ENCODE data around the gene ZNF211. TPM values are rescaled to one million over a fixed set of nuclear protein-coding genes. Genes with fewer than 3 reads are reported as not detected.

ZNF211 gene
- 3.4 and 3.9 TPM in 2 replicates for total RNA-seq

DNA sequence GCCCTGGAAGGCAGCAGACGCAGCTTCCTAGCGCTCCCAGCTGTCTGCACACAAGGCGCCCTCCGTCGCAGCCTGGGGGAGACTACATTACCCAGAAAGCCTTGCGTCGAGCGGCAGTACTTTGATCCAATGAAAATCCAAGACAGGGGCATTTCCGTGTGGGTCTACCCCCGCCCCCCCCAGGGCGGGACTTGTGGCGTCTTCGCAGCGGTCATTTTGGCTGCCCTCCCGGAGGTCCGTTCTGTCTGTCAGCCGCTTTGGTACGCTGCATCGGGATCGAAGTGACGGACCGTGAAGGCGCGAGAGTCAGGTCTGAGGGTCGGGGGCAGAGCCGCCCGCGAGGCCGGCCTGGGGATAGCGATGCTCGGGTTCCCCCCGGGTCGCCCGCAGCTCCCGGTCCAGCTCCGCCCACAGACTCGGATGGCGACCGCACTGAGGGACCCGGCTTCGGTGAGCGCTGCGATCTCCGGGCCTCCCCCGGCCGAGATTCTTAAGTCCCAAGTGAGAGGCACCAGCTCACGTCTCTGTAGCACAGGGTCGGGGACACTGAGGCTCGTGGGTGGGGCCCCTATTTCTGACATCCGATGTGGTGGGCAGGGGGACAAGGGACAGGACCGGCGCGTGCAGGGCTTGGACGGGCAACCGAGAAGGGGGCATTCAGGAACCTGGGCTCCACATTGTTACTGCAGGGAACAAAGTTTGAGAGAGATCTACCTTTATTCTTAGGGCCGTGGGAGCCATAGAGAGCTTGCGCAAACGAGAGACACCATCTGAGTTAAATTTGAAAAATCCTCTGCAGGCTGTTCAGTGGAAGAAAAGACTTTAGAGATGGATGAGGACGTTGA, at the start of gene ZNF211:
Gene ZNF211, plus strand, starts transcription at position 182 of the 845 bp plus-strand sequence. Its CDS starts 179 bp downstream, at position 361.

GRCh38 chr19:57583521-57584416, 49.2 kb upstream of the ZNF211 start, which contains the start of gene ZIK1:
ZIK1 (plus strand) TSS chr19:57584145; CDS start chr19:57584357, 212 bp downstream.

GRCh38 chr19:57599761-57600383, 33.1 kb upstream of the ZNF211 start, which contains the start of gene ZNF530:
ZNF530 (plus strand) TSS chr19:57599885; CDS start chr19:57604346, 4,461 bp downstream.

DNA sequence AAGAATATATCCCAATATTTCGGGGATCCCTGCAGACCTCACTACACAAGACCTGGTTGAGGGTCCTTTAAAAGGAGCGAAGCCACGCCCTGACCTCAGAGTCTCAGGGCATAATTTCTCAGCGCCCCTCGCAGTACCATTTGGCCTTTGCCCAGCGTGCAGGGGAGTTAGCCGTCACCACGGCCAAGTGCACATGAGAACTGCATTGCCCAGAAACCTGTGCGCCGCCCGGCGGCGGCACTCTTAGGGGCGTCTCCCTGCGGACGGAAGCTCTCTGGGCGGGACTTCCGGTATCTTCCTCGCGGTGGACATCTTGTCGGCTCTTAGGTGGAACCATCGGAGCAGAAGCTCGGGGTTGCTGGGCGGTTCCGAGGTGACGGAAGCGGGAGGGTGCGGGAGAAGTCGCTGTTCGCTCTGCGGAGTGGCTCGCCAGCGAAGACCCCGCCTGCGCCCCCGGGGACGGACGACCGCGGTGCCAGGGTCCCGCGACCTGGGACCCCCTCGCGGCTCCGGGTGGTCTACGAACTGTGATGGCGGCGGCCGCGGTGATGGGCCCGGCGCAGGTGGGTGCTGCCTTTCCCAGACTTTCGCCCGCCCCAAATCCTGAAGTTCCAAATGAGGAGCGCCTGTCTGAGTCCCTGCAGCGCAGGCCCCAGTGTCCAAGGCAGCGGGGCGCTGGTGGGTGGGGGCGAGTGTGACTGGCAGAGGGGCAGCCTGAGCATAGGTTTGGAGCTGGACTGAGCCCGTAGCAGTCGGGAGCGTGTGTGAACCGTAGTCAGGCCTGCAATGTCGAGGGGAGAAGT, 18.8 kb upstream of the ZNF211 start, which contains the start of gene ZNF134:
Gene ZNF134, plus strand, starts transcription at position 302 of the 803 bp plus-strand sequence. CDS start 5,227 bp downstream, outside the sequence.

GRCh38 chr19:57668635-57669034, 35.7 kb downstream of the ZNF211 start, which contains the start of gene ZSCAN4:
ZSCAN4 (plus strand) TSS chr19:57668935; CDS start chr19:57676146, 7,211 bp downstream.

Other genes with a start within 250 kb of the ZNF211 start
- 7.1 and 9.1 TPM in 2 replicates for gene ZNF548, start 243.3 kb upstream of the ZNF211 start, total RNA-seq
- gene ZNF17, start 222.0 kb upstream of the ZNF211 start, total RNA-seq: 3.4 and 4.7 TPM in 2 replicates
- 9.4 and 12.6 TPM in 2 replicates for gene ZNF749, start 197.8 kb upstream of the ZNF211 start, total RNA-seq
- 0.15 TPM in 1 of 2 replicates, not detected in the other for gene VN1R1, start 176.0 kb upstream of the ZNF211 start, total RNA-seq
- 8.2 TPM in 2 replicates for gene ZNF772, start 155.6 kb upstream of the ZNF211 start, total RNA-seq
- gene ZNF419, start 145.4 kb upstream of the ZNF211 start, total RNA-seq: 7.7 and 15.5 TPM in 2 replicates
- gene ZNF773, start 133.2 kb upstream of the ZNF211 start, total RNA-seq: 11.6 and 12.4 TPM in 2 replicates
- 2.5 and 3.9 TPM in 2 replicates for gene ZNF549, start 105.8 kb upstream of the ZNF211 start, total RNA-seq
- gene ZNF550, start 73.3 kb upstream of the ZNF211 start, total RNA-seq: 3.6 and 4.9 TPM in 2 replicates
- gene ZNF416, start 54.3 kb upstream of the ZNF211 start, total RNA-seq: 2.7 TPM in 2 replicates
- 4.2 and 4.7 TPM in 2 replicates for gene ZIK1, start 49.0 kb upstream of the ZNF211 start, total RNA-seq
- 5.8 and 9.1 TPM in 2 replicates for gene ZNF530, start 33.3 kb upstream of the ZNF211 start, total RNA-seq
- gene ZNF134, start 18.9 kb upstream of the ZNF211 start, total RNA-seq: 8.4 and 9.1 TPM in 2 replicates
- not detected in 2 replicates for gene ZSCAN4, start 35.8 kb downstream of the ZNF211 start, total RNA-seq
- gene ZNF551, start 48.8 kb downstream of the ZNF211 start, total RNA-seq: 4.0 and 6.8 TPM in 2 replicates
- 1.0 and 1.3 TPM in 2 replicates for gene ZNF154, start 76.0 kb downstream of the ZNF211 start, total RNA-seq
- 3.4 and 4.5 TPM in 2 replicates for gene ZNF671, start 94.5 kb downstream of the ZNF211 start, total RNA-seq
- gene ZNF776, start 113.6 kb downstream of the ZNF211 start, total RNA-seq: 4.8 and 5.7 TPM in 2 replicates
- 4.9 and 5.9 TPM in 2 replicates for gene ZNF586, start 136.5 kb downstream of the ZNF211 start, total RNA-seq
- gene ZNF552, start 181.7 kb downstream of the ZNF211 start, total RNA-seq: 3.0 and 4.2 TPM in 2 replicates
- 8.0 and 9.6 TPM in 2 replicates for gene ZNF587B, start 197.1 kb downstream of the ZNF211 start, total RNA-seq
- gene ZNF587, start 216.7 kb downstream of the ZNF211 start, total RNA-seq: 8.5 and 13.4 TPM in 2 replicates

Measured in bronchus fibroblast of lung (primary cell).